ENCODE results near the gene HAL. TPM values are rescaled to one million over a fixed set of nuclear protein-coding genes. Genes with fewer than 3 reads are reported as not detected.

The HAL gene
- total RNA-seq, 1 experiment from 2014 or later = 1.8 TPM

- Histone ChIP-seq H2AFZ (ENCODE audit: low read depth, low read length, poor library complexity, severe bottlenecking) (no peak overlapping the region), H3K79me2 (ENCODE audit: insufficient read depth, low read length) (no peaks in the 10 kb centered on the region), H3K27ac (ENCODE audit: low read depth, low read length) (no peak overlapping the region), H4K20me1 (ENCODE audit: insufficient read depth) (no peaks in the 10 kb centered on the region), H3K9me3 (ENCODE audit: control insufficient read depth in 1 of 2, insufficient read depth in 1 of 2, low read depth in 1 of 2, low read length in 2 of 2) (no peaks in the 10 kb centered on the region), H3K9ac (ENCODE audit: low read length) (no peak overlapping the region), H3K4me2 (ENCODE audit: low read length) (no peak overlapping the region), H3K9me2 (ENCODE audit: insufficient read depth) (no peaks in the 10 kb centered on the region), H3K36me3 (ENCODE audit: control insufficient read depth in 1 of 2, insufficient read depth in 2 of 2, low read length in 2 of 2) (no peaks in the 10 kb centered on the region), H3K4me3 (replicated peaks in 1 of 2; ENCODE audit: low read depth in 1 of 2, low read length in 2 of 2) (no peak overlapping the region), H3K4me1 (ENCODE audit: control insufficient read depth in 1 of 2, insufficient read depth in 2 of 2, low read length in 2 of 2) (peaks cover 0 to 7% of the 10 kb centered on the region in 2 experiments; a peak in 1 of 4 replicates), H3K27me3 (ENCODE audit: insufficient read depth, low read length) (no peaks in the 10 kb centered on the region)
- DNase-seq (ENCODE audit: low read depth, low spot score) (no peak), ATAC-seq (no peak)
- intact Hi-C loops (cut with micrococcal nuclease) = no loop called here
- ChIA-PET RAD21 (ENCODE audit: low non-redundant PET in 1 of 2, low total read pairs in 2 of 2, uncharacterized antibody in 2 of 2, unreplicated experiment in 2 of 2) (interaction anchor here in 1 of 2 experiments (0.6 kb wide), 1 partner anchor 23 kb away, joined by 4 read pairs; no protein-coding TSS in a partner anchor), CTCF (interaction anchor here (1.5 kb wide), 1 partner anchor 22 kb away, joined by 3 read pairs; no protein-coding TSS in a partner anchor), POLR2A (no interaction called here)
- no TSS peak for BruUV-seq (replicated peaks)
- no peak for TF ChIP-seq CTCF (IDR thresholded peaks at IDR 0.05 in 2 of 3, conservative IDR thresholded peaks at IDR 0.05 in 1 of 3; ENCODE audit: borderline replicate concordance in 1 of 3, insufficient read depth in 1 of 3, low read depth in 2 of 3, low read length in 2 of 3)
- TF ChIP-seq MAX (IDR thresholded peaks at IDR 0.05) = no peak
- TF ChIP-seq CEBPB (IDR thresholded peaks at IDR 0.05; ENCODE audit: low read depth) = no peak
- TF ChIP-seq POLR2AphosphoS5 (IDR thresholded peaks at IDR 0.05; ENCODE audit: low read depth, low read length) = no peak
- no peak for TF ChIP-seq SRF (IDR thresholded peaks at IDR 0.05; ENCODE audit: low read depth)
- TF ChIP-seq ZNF274 (IDR thresholded peaks at IDR 0.05; ENCODE audit: low read depth, low read length) = no peak
- no peak for TF ChIP-seq YY1 (IDR thresholded peaks at IDR 0.05; ENCODE audit: extremely low read depth, insufficient replicate concordance, low read depth, low read length)
- no peak for TF ChIP-seq REST (IDR thresholded peaks at IDR 0.05; ENCODE audit: low read depth)
- TF ChIP-seq FOSL1 (IDR thresholded peaks at IDR 0.05; ENCODE audit: low read depth) = no peak
- TF ChIP-seq EGR1 (IDR thresholded peaks at IDR 0.05; ENCODE audit: low read depth) = no peak
Measured at GRCh38 chr12:95976416-95976832, 19.7 kb downstream of the HAL start.
